Skeletal muscle cell (primary cell): ENCODE measurements around the gene FAM200B.

Source experiments
- DNase-seq: peaks from one replicate; pipeline ENCODE4 v3.0.0-alpha.2; 2010; ENCODE audit warnings: low read depth
- H3K4me3 ChIP-seq: 2 replicates; pipeline ENCODE4 v1.5.1; 2011; ENCODE audit warnings: low read depth, mild to moderate bottlenecking, control low read depth, low read length, moderate library complexity

Gene FAM200B

DNA sequence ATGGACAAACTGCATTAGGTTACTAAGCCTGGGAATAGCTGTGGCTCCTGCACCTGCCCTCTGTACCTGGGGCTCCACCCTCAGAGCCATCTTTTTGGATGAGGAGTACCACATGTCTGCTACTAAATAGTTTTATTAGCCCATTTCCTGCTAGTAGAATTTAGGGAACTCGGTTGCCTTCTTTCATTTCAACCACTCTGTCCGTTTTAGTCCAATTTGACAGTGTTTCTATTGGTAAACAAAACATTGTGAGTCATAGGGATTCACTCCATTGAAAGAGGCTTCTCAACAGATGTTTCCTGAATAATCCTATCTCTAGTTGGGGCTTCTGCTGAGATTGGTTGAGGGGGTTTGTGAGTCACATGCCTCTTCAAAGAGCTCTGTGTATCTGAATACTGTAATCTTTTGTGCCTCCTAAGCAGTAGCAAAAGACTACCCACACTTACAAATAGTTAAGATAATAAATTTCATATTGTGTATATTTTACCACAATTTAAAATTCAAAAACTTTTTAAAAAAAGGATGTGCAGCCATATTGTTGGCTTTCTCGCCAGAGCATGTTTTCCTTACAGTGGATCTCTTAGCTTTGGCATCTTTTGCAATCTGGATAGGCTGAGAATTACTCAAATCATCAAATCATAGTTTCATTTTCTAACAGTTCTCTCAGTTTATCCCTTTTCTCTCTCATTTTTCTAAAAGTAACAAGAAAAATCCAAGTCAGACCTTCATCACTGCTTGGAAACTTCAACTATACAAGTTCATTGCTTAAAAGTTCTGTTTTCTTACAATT is 9.9 kb downstream of the FAM200B start:
- no peak for DNase-seq
- no peak overlapping the region for H3K4me3 ChIP-seq

DNA sequence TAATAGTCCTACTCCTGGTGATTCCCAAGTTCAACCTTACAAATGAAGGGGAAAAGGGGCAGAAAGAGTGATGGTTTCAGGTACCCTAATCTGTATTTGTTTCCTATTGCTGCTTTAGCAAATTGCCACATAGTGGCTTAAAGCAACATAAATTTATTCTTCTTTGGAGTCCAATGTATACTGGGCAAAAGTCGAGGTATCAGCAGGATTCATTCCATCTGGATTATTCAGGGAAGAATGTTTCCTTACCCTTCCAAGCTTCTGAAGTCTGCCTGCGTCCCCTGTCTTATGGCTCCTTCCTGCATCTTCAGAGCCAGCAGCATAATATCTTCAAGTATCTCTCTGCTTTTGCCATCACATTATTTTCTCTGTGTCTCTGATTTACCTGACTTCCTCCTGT is 11.0 kb downstream of the FAM200B start:
- DNase-seq = no peak
- no peak overlapping the region for H3K4me3 ChIP-seq

DNA sequence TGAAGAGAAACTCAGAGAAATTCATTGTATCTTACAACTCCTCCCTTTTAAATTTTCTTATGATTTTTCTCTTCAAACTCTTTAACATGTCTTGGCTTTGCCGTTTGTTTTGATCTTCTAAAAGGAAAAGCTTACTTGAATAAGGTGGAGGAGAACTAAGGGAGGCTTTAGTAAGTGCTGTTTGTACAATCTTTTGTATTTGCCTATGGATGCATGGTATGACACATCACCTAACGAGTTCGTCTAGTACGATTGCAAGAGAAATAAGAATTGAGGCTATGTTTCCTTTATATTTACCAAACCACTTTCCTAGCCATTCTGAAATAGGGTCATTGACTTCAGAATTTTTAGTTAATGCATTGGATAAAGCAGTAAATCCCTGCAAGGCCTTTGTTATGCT is 12.8 kb downstream of the FAM200B start:
- DNase-seq = no peak
- no peak overlapping the region for H3K4me3 ChIP-seq

DNA sequence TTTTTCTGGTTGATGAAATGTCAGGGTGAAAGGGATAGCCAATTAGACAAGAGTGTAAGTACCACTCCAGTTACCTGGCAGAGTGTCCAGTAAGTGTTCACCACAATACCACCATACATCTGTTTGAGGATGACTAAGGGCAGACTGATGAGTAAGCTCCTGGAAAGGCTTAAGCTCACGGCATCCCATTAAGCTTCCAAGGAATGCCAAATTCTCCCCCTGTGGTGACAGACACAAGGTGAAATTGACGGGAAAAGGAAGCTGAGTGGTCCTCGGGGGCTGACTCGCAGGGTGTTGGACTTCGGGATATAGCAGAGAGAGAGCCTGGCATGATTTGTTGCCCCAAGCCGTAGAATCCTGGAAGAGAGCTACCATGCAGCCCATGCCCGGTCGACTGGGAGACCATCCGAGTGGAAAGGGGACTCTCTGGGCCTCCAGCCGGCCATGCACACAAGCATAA is 13.6 kb downstream of the FAM200B start:
- no peak overlapping the region for H3K4me3 ChIP-seq
- peak; percentile 92 for DNase-seq

DNA sequence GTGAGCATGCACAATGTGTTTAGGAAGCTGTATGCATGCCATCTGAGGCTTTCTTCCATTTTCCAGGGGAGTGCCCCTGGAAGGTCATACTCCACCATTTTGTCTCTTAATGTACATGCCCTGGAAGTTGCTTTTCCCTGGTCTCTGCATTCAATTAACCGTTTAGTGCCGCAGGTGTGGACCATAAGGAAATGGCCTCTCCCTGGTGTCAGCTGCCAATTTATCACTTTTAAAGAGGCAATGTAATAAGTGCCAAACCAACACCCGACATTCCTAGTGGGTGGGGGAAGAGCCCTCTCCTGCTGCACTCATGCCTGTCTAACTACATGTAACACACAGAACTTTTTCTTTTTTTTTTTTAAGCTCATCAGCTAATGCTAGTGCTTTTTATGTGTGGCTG is 14.1 kb downstream of the FAM200B start:
- no peak for DNase-seq
- H3K4me3 ChIP-seq = no peak overlapping the region

DNA sequence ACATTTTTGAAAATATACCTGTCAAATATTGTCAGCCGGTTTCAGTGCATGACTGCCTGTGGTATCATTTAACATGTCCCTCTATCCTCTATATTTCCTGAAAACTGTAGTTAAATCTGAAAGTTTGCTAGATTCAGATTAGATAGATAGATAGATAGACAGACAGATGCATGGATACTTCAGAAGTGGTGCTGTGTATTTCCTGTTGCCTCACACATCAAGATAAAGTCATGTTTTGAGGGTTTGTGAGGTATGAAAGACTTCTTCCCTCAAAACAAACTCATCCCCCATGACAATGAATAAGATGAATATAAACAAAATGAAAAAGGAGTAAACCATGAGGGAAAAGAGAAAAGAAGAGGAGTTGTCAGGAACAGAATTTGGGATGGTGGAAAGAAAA is 15.2 kb downstream of the FAM200B start:
- no peak overlapping the region for H3K4me3 ChIP-seq
- DNase-seq = no peak

DNA sequence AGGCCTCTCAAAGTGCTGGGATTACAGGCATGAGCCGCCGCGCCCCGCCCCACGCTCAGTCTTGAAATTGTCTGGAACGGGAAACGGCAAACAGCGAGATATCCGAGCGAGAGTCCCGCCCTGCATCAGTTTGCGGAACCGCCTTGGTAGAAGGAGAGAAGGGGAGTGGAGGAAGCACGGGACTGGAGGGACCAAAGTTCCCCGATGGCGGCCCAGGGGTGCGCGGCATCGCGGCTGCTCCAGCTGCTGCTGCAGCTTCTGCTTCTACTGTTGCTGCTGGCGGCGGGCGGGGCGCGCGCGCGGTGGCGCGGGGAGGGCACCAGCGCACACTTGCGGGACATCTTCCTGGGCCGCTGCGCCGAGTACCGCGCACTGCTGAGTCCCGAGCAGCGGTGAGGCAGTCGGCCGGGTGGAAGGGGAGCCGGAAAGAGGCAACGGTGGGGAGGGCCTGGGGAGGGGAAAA is 21.3 kb downstream of the FAM200B start, which contains the start of gene BST1:
Gene BST1, plus strand, starts transcription at position 125 of the 463 bp plus-strand sequence. Its CDS starts 80 bp downstream, at position 205.
- no peak for DNase-seq
- peak within 1 kb of the TSS; percentile 48 for H3K4me3 ChIP-seq

DNA sequence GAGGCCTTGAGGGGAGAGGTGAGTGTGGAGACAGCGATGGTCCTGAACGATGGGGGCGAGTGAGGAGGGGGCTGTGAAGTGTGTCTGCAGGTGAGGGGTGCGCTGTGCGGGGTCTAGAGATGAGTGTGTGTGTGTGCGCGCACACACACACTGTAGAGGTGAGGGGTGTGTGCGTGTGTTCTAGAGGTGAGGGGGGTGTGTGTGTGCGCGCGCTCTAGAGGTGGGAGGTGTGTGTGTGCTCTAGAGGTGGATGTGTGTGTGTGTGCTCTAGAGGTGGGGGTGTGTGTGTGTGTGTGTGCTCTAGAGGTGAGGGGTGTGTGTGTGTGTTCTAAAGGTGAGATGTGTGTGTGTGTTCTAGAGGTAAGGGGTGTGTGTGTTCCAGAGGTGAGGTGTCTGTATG is 21.8 kb downstream of the FAM200B start:
- DNase-seq = no peak
- peak overlapping the region; percentile 48 for H3K4me3 ChIP-seq

DNA sequence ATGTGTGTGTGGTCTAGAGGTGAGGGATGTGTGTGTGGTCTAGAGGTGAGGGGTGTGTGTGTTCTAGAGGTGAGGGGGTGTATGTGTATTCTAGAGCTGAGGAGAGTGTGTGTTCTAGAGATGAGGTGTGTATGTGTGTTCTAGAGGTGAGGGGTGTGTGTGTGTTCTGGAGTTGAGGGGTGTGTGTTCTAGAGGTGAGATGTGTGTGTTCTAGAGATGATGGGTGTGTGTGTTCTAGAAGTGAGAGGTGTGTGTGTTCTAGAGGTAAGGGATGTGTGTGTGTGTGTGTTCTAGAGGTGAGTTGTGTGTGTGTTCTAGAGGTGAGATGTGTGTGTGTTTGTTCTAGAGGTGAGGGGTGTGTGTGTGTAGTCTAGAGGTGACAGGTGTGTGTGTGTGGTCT is 22.5 kb downstream of the FAM200B start:
- DNase-seq = no peak
- no peak overlapping the region for H3K4me3 ChIP-seq

DNA sequence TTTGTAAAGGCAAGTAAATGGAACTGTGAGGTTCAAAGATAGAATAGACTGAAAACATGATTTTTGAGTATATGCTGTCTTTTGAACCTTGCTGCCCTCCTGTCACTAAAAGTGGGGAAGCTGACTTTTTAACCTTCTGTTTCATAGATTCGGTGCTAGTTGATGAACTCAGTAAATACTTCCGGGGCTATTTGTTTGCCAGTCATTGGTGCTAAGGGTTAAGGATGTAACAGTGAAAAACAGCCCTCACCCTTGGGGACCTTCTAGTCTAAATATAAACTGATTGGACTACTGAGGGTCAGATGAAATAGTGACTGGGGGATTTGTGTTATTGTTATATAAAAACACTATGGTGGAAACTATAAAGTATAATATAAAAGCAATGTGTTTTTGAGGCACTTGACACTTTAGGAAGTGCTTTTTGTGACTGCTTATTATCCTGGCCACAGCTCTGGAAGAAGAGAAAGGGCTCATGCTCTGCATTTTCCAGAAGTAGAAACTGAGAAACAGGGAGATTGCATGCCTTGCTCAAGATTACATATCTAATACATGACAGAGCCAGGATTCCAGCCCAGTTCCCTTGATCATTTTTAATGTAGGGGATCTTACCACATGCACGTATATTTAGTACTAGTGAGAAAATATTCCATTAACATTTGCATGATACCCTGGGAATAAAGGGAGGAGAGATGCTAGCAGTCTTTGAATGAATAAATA is 25.2 kb downstream of the FAM200B start:
- DNase-seq = no peak
- no peak overlapping the region for H3K4me3 ChIP-seq

DNA sequence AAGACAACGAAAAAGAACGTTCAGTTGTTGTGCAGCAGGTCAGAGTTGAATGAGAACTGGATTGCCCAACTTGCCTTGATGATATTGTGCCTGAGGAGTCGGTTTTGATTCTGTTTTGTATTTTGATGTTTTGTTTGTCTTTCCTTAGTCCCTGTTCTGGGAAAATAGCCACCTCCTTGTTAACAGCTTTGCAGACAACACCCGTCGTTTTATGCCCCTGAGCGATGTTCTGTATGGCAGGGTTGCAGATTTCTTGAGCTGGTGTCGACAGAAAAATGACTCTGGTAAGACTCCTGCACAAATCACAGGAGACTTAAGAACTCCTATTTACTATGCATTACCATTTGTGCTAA is 25.7 kb downstream of the FAM200B start:
- no peak overlapping the region for H3K4me3 ChIP-seq
- DNase-seq = no peak

DNA sequence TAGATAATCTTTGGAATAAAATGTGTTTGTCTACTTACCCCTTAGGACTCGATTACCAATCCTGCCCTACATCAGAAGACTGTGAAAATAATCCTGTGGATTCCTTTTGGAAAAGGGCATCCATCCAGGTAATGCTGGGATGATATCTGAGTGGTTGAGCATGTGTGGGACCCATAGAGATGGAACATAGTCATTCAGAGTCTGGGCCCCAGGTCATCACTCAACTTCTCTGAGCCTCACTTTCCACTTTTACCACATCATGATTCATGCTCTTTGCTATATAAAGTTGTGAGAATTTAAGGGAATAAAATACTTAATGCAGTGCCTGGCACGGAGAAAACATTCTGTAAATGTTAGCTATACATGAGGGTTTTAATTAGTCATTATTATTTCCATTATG is 30.1 kb downstream of the FAM200B start:
- no peak overlapping the region for H3K4me3 ChIP-seq
- DNase-seq = no peak

DNA sequence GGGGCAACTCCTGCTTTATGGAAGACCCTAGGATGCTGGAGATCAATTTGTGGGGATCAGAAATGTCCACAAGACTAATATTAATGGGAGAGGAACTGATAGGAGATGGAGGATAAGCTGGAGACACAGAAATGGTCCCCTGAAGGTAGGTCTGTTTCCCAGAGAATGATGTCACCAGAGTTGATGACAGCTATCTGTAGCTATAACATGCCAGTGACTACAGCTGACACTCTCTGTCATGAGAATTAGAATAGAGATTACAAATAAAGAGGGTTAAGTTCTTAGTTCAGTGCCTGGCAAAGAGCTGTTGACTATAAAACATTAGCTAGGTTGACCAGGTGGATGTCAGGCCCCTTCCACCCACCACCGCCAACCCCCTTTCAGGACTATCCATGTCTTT is 30.6 kb downstream of the FAM200B start:
- no peak for DNase-seq

DNA sequence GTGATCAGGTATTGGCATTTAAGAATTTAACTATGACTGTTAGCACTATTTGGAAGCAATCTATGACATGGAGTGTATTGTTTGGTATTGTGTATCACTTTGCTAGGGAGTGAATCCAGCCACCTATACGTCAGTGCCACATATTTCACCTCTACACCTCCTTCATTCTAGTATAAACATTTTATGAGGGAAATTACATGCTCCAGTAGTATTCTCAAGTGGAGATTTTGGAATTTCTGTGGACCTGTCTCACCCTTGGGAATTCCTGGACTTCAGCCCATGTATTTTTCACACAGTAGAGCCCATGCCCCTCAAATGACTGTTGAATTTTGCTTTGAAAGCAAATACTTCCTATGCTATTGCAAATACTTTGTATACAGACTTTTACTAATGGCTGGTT is 32.5 kb downstream of the FAM200B start:
- no peak overlapping the region for H3K4me3 ChIP-seq
- no peak for DNase-seq

More for the DNA sequence above, 30.6 kb downstream of the FAM200B start:
- no peak overlapping the region for H3K4me3 ChIP-seq

DNA sequence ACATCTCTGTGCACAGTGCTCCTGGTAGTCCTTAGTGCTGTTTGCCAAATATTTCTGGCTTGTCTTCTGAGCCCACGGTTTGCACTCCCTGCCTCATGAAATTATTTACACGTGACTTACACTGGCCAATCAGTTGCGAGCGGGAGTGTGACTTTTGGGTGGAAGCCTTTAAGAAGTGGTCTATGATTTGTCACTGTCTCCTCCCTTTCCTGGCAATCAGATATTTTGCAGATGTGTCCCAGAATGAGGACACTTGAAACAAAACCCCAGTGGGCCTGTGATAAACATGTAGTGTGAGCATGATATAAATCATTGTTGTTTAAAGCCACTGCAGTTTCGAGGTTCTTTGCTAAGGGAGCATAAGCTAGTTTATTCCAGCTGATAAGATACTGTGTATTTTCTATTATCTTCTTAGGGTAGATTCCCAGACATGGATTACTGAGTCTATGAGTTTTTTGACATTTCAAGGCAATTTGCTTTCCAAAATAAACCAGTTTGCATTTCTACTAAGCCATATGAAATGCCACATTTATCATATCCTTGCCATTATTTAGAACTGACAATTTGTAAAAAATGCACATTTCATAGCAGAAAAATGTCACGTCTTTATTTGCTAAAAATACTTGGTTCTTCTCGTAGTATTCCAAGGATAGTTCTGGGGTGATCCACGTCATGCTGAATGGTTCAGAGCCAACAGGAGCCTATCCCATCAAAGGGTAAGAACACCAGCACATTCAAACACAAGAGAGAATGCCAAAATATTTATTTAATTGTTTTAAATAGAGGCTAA is 33.2 kb downstream of the FAM200B start:
- H3K4me3 ChIP-seq = no peak overlapping the region
- no peak for DNase-seq

DNA sequence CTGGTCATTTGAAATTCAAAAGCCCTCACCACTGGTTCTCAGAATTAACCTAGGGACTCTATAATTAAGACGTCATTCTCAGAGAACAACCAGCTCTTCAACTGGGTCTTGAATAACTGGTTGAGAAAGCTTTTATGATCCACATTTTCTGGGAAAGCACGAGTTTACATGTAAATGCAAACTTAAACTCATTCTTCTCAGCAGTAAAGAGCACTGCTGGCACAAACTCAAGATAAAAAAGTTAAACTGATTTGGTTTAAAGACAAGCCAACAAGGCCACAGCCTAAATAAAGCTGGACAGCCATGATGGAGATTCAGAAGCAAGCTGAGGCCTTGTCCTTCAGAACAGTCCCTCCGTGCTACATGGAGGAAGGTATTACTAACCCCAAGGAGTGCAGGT is 34.5 kb downstream of the FAM200B start:
- no peak for DNase-seq
- H3K4me3 ChIP-seq = no peak overlapping the region

DNA sequence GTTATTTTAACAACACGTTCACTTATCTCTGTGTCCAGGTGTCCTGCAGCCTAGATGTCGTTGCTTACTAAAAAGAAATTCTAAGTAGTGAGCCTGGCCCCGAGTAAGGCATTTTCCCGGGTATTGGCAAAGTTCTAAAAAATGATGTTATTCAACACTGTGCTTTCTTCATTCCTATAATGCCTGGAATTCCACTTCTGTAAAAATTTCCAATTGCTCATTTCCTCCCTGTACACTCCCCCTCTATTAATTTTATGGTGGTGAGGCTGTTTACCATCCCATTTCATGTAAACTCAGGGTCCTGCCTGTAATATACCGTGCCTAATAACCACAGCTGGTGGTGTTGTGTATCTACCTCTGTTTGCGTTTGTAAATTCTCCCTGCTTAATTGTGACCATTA is 35.5 kb downstream of the FAM200B start:
- DNase-seq = no peak
- no peak overlapping the region for H3K4me3 ChIP-seq

DNA sequence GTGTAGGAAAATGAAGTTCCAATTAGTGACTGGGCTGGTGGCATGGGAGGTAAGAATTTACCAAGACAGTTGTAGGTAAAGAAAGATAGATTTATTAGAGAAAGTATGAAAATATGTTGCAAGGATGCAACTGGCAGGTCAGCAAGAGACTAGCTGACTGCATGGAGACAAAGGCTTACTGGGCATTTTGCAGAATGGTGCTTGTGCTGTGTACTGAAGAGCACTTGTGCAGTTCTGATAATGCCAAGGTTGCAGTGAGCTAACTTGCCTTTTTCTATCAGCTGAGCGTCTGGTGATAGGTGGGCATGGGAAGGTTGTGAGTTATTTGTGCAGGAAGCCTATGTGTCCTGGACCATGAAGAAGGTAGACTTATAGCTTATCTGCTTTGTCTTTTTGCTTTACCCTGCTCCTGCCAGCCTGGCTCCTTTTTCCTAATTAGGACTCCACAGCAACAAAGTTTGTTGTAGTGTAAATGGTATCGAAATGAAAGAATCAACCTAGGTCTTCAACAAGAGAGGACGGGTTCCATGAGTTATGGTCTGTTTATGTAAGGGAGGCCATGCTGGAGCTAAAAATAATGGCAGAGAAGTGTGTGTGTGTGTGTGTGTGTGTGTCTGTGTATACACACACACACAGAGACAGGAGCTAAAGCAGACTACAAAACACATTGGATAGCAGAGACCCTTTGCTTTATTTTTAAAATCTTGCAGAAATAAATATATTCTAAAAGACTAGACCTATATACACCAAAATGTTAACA is 36.2 kb downstream of the FAM200B start:
- DNase-seq = no peak
- no peak overlapping the region for H3K4me3 ChIP-seq

DNA sequence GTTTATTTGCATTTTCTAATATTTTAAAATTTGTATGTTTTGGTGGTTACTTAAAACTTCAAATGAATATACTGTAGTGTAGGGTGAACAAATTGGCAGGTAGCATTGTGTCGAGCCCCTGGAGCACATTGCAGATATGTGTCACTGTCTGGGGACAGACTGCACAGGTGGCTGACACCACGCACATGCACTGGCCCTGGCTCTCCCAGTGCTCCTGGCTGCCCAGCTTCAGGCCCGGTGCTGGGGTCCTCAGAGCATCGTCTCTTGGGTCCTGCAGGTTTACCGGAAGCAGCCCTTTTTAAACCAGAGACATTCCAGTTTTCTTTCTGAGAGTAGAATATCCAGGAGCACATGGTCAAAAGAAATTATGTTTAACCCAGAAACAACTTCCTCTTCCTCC is 36.8 kb downstream of the FAM200B start:
- no peak overlapping the region for H3K4me3 ChIP-seq
- no peak for DNase-seq
